ENCODE measurements around the gene LRRC74B. TPM values are rescaled to one million over a fixed set of nuclear protein-coding genes. Genes with fewer than 3 reads are reported as not detected.

LRRC74B gene
- total RNA-seq, 2 donors from 2014 or later: not detected

GRCh38 chr22:21075516-21076138 is 29.9 kb downstream of the LRRC74B start:
- no peak overlapping the region for H3K4me3 ChIP-seq
- H3K4me1 ChIP-seq: no peaks in the 10 kb centered on the region
- intact Hi-C loops (cut with DNase I): loop anchor here (10.0 kb wide), 1 partner anchor 181 kb away; no protein-coding TSS in a partner anchor
- no peaks in the 10 kb centered on the region for H3K27me3 ChIP-seq
- H3K9me3 ChIP-seq: no peaks in the 10 kb centered on the region
- H3K27ac ChIP-seq: no peak overlapping the region
- no peak overlapping the region for H3K9ac ChIP-seq (ENCODE audit: low read depth in 2 of 2, low read length in 2 of 2)
- no peak for DNase-seq
- H3K36me3 ChIP-seq: no peaks in the 10 kb centered on the region
- TF ChIP-seq, protein P1, sequence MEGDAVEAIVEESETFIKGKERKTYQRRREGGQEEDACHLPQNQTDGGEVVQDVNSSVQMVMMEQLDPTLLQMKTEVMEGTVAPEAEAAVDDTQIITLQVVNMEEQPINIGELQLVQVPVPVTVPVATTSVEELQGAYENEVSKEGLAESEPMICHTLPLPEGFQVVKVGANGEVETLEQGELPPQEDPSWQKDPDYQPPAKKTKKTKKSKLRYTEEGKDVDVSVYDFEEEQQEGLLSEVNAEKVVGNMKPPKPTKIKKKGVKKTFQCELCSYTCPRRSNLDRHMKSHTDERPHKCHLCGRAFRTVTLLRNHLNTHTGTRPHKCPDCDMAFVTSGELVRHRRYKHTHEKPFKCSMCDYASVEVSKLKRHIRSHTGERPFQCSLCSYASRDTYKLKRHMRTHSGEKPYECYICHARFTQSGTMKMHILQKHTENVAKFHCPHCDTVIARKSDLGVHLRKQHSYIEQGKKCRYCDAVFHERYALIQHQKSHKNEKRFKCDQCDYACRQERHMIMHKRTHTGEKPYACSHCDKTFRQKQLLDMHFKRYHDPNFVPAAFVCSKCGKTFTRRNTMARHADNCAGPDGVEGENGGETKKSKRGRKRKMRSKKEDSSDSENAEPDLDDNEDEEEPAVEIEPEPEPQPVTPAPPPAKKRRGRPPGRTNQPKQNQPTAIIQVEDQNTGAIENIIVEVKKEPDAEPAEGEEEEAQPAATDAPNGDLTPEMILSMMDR (IDR thresholded peaks at IDR 0.05): no peak

DNA sequence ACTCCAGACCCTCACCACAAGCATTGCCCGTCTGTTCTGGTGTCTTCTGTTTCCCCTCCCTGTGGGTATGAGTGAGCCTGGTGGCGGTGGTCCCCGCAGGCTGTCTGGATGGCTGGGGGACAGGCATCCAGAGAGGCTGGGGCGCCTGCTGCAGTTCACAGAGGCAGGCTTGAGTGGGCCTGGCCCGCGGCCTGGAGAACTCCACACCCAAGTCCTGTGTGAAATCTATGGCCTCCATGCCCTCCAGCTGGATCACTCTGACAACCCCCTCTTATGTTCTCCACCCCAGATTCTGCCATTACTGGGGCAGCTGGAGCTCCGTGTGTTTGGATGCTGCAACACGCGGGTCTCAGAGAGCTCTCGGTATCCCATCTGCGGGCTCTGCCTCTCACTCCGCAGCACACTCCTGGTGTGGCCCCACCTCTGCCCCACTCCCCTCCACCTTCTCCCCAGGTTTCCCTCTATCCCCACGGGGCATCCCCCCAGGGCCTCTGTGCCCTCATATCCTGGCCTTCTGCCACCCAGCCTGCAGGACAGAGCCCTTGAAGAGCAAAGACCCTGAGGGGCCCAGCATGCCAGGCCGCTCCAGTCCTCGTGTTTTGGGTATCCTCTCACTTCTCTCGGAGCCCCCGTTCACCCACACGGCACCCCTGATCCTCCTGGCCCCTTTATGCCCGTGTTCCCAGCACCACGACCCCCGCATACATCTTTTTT is 31.3 kb downstream of the LRRC74B start:
- H3K9ac ChIP-seq (ENCODE audit: low read depth in 2 of 2, low read length in 2 of 2): no peak overlapping the region
- TF ChIP-seq, protein P1 (IDR thresholded peaks at IDR 0.05): no peak
- DNase-seq: no peak
- H3K36me3 ChIP-seq: no peaks in the 10 kb centered on the region
- intact Hi-C loops (cut with DNase I): loop anchor here (10.0 kb wide), 1 partner anchor 182 kb away; no protein-coding TSS in a partner anchor
- no peak overlapping the region for H3K4me3 ChIP-seq
- H3K9me3 ChIP-seq: no peaks in the 10 kb centered on the region
- H3K4me1 ChIP-seq: no peaks in the 10 kb centered on the region
- no peaks in the 10 kb centered on the region for H3K27me3 ChIP-seq
- no peak overlapping the region for H3K27ac ChIP-seq

- no peaks in the 10 kb centered on the region for H3K9me3 ChIP-seq
- H3K9ac ChIP-seq (ENCODE audit: low read depth in 2 of 2, low read length in 2 of 2): no peak overlapping the region
- H3K4me1 ChIP-seq: no peaks in the 10 kb centered on the region
- no peak for DNase-seq
- intact Hi-C loops (cut with DNase I): loop anchor here (10.0 kb wide), 1 partner anchor 183 kb away; no protein-coding TSS in a partner anchor
- H3K27ac ChIP-seq: no peak overlapping the region
- H3K36me3 ChIP-seq: no peaks in the 10 kb centered on the region
- no peaks in the 10 kb centered on the region for H3K27me3 ChIP-seq
- H3K4me3 ChIP-seq: no peak overlapping the region
- TF ChIP-seq, protein P1 (IDR thresholded peaks at IDR 0.05): no peak
These were observed 32.2 kb downstream of the LRRC74B start for GRCh38 chr22:21077884-21078508.

DNA sequence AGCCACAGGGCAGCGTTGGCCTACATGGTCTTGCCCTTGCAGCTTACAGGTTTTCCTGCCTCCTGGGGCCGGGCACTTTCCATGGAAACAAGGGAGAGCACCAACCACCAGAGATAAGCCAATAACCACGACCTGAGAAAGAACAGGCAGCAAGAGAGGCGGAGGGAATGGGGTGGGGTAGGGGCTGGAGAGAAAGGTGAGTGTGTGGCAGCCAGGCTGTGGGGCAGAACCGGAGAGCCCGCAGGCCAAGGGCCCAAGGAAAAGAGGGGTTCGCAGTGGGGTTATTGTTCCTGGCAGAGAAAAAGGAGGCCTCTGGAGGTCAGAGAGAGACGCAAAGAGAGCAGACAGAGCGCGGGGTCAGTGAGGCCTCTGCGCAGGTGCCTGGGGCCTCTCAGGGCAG is 33.2 kb downstream of the LRRC74B start:
- H3K36me3 ChIP-seq: no peaks in the 10 kb centered on the region
- intact Hi-C loops (cut with DNase I): loop anchor here (10.0 kb wide), 1 partner anchor 184 kb away; no protein-coding TSS in a partner anchor

GRCh38 chr22:21079493-21079892 is 33.7 kb downstream of the LRRC74B start:
- intact Hi-C loops (cut with DNase I): loop anchor here (10.0 kb wide), 1 partner anchor 185 kb away; no protein-coding TSS in a partner anchor
- no peak overlapping the region for H3K27ac ChIP-seq
- H3K27me3 ChIP-seq: no peaks in the 10 kb centered on the region
- TF ChIP-seq, protein P1 (IDR thresholded peaks at IDR 0.05): no peak
- no peak for DNase-seq
- H3K9me3 ChIP-seq: no peaks in the 10 kb centered on the region
- H3K4me1 ChIP-seq: no peaks in the 10 kb centered on the region
- H3K36me3 ChIP-seq: no peaks in the 10 kb centered on the region
- no peak overlapping the region for H3K9ac ChIP-seq (ENCODE audit: low read depth in 2 of 2, low read length in 2 of 2)
- no peak overlapping the region for H3K4me3 ChIP-seq

More for the DNA sequence above, 33.2 kb downstream of the LRRC74B start:
- Histone ChIP-seq H3K27me3 (no peaks in the 10 kb centered on the region), H3K4me1 (no peaks in the 10 kb centered on the region), H3K27ac (no peak overlapping the region), H3K9ac (ENCODE audit: low read depth in 2 of 2, low read length in 2 of 2) (no peak overlapping the region), H3K9me3 (no peaks in the 10 kb centered on the region), H3K4me3 (no peak overlapping the region)
- DNase-seq: no peak
- TF ChIP-seq, protein P1 (IDR thresholded peaks at IDR 0.05): no peak

Measured in colonic mucosa (tissue), 4 donors.